Measurements from ENCODE around the gene PPARD.
"Not testable (repeated sequence)": the region's sequence is repeated elsewhere in the genome, so short reads cannot be mapped to it uniquely, and the experiment has no call there.

The PPARD gene

GRCh38 chr6:35406711-35407485, 64.5 kb downstream of the PPARD start:
- DNase-seq (ENCODE audit: low read depth): no peak

GRCh38 chr6:35409245-35409644, 66.9 kb downstream of the PPARD start:
- no peak for DNase-seq (ENCODE audit: low read depth)

GRCh38 chr6:35410131-35410530, 67.8 kb downstream of the PPARD start:
- DNase-seq (ENCODE audit: low read depth): no peak

- DNase-seq (ENCODE audit: low read depth): no peak
Observed at GRCh38 chr6:35411066-35411465, 68.7 kb downstream of the PPARD start.

- no peak for DNase-seq (ENCODE audit: low read depth)
Observed at GRCh38 chr6:35412102-35412501, 69.7 kb downstream of the PPARD start.

GRCh38 chr6:35413911-35414310, 71.6 kb downstream of the PPARD start:
- DNase-seq (ENCODE audit: low read depth): no peak

- peak; percentile 47 for DNase-seq (ENCODE audit: low read depth)
Observed at GRCh38 chr6:35415065-35415891, 72.9 kb downstream of the PPARD start.

- DNase-seq (ENCODE audit: low read depth): no peak
Observed at GRCh38 chr6:35417979-35418661, 75.8 kb downstream of the PPARD start.

GRCh38 chr6:35419417-35419816, 77.1 kb downstream of the PPARD start:
- DNase-seq (ENCODE audit: low read depth): peak; percentile 34

GRCh38 chr6:35419961-35420360, 77.6 kb downstream of the PPARD start:
- no peak for DNase-seq (ENCODE audit: low read depth)

- DNase-seq (ENCODE audit: low read depth): peak; percentile 95
Observed at GRCh38 chr6:35425284-35425683, 82.9 kb downstream of the PPARD start.

- no peak for DNase-seq (ENCODE audit: low read depth)
Observed at GRCh38 chr6:35426074-35426473, 83.7 kb downstream of the PPARD start.

- DNase-seq (ENCODE audit: low read depth): no peak
Observed at GRCh38 chr6:35427435-35427834, 85.1 kb downstream of the PPARD start.

- peak; percentile 53 for DNase-seq (ENCODE audit: low read depth)
Observed at GRCh38 chr6:35427851-35428321, 85.5 kb downstream of the PPARD start.

- DNase-seq (ENCODE audit: low read depth): no peak
Observed at GRCh38 chr6:35428421-35429149, 86.2 kb downstream of the PPARD start.

- DNase-seq (ENCODE audit: low read depth): no peak
Observed at GRCh38 chr6:35429463-35429862, 87.1 kb downstream of the PPARD start.

- DNase-seq (ENCODE audit: low read depth): no peak
Observed at GRCh38 chr6:35432291-35432690, 89.9 kb downstream of the PPARD start.

GRCh38 chr6:35432702-35433101, 90.3 kb downstream of the PPARD start:
- DNase-seq (ENCODE audit: low read depth): not testable (repeated sequence)

- DNase-seq (ENCODE audit: low read depth): no peak
Observed at GRCh38 chr6:35435074-35435837, 92.9 kb downstream of the PPARD start.

- DNase-seq (ENCODE audit: low read depth): no peak
Observed at GRCh38 chr6:35436071-35436857, 93.9 kb downstream of the PPARD start.
